ENCODE measurements around the gene OSBPL2. TPM values are rescaled to one million over a fixed set of nuclear protein-coding genes. Genes with fewer than 3 reads are reported as not detected.
A peak's percentile ranks its signal among the peaks of the same experiment; 100 is the strongest.

OSBPL2 gene
- total RNA-seq, 1 experiment from 2014 or later: 115 TPM

DNA sequence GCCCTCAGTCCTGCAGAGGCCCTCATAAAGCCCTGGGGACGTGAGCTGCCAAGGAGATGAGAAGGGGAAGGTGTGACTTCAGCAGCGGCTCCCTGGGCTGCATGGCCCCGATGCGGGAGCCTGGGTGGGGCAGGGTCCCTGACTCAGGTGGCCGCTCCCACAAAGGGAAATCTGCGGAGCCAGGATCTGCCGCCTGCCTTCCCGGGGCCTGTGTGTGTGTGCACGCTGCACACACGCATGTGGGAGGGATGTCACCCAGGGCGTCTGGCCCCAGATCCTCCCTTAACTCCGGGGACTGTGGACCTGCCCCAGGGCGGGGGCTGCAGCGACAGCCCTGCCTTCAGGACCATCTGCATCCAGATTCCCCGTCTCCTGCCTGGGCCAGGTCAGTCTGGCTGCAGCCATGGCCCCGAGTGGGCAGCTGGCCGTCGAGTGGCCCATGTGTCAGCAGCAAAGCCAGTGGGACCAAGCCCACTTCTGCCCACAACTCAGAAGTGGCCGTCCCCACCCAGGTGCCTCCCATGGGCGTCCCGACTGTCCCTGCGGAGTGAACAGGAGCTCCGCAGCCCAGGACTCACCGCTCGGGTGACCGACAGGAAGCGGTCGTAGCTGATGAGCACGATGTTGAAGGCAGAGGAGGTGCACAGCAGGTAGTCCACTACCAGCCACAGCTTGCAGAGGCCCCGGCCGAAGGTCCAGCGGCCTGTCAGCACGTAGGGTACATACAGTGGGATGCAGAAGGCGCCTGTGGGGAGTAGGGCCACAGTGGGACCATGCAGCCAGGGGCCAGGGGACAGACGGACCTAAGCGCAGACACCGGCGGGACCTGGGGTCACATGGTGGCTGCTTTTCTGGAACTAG, 20.2 kb upstream of the OSBPL2 start:
- no peaks in the 10 kb centered on the region for H3K9me3 Mint-ChIP-seq (ENCODE audit: low read depth, unreplicated experiment)
- TF ChIP-seq, protein P1, sequence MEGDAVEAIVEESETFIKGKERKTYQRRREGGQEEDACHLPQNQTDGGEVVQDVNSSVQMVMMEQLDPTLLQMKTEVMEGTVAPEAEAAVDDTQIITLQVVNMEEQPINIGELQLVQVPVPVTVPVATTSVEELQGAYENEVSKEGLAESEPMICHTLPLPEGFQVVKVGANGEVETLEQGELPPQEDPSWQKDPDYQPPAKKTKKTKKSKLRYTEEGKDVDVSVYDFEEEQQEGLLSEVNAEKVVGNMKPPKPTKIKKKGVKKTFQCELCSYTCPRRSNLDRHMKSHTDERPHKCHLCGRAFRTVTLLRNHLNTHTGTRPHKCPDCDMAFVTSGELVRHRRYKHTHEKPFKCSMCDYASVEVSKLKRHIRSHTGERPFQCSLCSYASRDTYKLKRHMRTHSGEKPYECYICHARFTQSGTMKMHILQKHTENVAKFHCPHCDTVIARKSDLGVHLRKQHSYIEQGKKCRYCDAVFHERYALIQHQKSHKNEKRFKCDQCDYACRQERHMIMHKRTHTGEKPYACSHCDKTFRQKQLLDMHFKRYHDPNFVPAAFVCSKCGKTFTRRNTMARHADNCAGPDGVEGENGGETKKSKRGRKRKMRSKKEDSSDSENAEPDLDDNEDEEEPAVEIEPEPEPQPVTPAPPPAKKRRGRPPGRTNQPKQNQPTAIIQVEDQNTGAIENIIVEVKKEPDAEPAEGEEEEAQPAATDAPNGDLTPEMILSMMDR (IDR thresholded peaks at IDR 0.05; ENCODE audit: unreplicated experiment): no peak
- CTCF ChIA-PET: no interaction called here
- no TSS peak for BruUV-seq (replicated peaks)
- peaks cover 100% of the 10 kb centered on the region for H3K27me3 Mint-ChIP-seq (ENCODE audit: unreplicated experiment)
- H3K4me1 Mint-ChIP-seq (ENCODE audit: low read depth, unreplicated experiment): peaks cover 27% of the 10 kb centered on the region
- no peak overlapping the region for H3K4me3 Mint-ChIP-seq (ENCODE audit: low read depth, unreplicated experiment)
- peaks cover 15% of the 10 kb centered on the region for H3K36me3 Mint-ChIP-seq (ENCODE audit: insufficient read depth, unreplicated experiment)
- no peak overlapping the region for H3K27ac Mint-ChIP-seq (ENCODE audit: unreplicated experiment)
- DNase-seq: no peak
- intact Hi-C loops (cut with micrococcal nuclease; ENCODE audit: unreplicated experiment): no loop called here

- H3K4me3 Mint-ChIP-seq (ENCODE audit: low read depth, unreplicated experiment): peak overlapping the region; percentile 61
- DNase-seq: peak; percentile 35
- H3K27me3 Mint-ChIP-seq (ENCODE audit: unreplicated experiment): peaks cover 100% of the 10 kb centered on the region
- BruUV-seq (replicated peaks): no TSS peak
- CTCF ChIA-PET: no interaction called here
- peaks cover 15% of the 10 kb centered on the region for H3K36me3 Mint-ChIP-seq (ENCODE audit: insufficient read depth, unreplicated experiment)
- TF ChIP-seq, protein P1 (IDR thresholded peaks at IDR 0.05; ENCODE audit: unreplicated experiment): no peak
- H3K27ac Mint-ChIP-seq (ENCODE audit: unreplicated experiment): no peak overlapping the region
- intact Hi-C loops (cut with micrococcal nuclease; ENCODE audit: unreplicated experiment): no loop called here
- peaks cover 19% of the 10 kb centered on the region for H3K4me1 Mint-ChIP-seq (ENCODE audit: low read depth, unreplicated experiment)
- no peaks in the 10 kb centered on the region for H3K9me3 Mint-ChIP-seq (ENCODE audit: low read depth, unreplicated experiment)
These were observed 19.0 kb upstream of the OSBPL2 start for GRCh38 chr20:62219101-62219991.

DNA sequence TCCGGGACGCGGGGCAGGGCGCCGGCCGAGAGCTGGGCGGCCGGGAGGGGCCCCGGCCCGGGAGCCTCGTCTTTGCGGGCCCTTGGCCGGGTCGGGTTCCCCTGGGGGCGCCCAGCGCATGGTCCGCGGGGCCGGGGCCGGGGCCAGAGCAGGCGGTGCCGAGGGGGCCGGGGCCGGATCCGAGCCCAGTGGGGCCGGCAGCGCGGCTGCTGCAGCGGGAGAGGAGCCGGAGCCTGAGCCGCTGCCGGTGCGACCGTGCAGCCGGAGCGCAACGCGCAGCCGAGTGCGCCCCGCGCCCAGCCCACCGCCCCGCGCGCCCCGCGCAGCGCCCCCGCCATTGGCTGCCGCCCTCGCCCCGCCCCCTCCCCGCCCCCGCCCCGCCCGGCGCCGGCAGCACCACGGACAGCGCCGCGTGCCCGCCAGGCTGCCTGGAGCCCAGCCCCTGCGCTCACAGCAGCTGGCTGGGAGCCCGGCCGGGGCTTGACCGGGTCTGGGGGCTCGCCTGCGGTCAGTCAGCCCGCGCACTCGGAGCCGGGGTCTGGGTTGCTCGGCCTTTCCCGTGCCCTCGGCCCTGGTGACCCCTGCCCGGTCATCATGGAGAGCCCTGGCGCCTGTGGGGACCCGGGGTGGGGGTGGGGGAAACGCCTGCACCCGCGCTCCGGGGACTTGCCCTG, 18.2 kb upstream of the OSBPL2 start, which contains the start of gene HRH3:
TSS of gene HRH3 (minus strand) at position 287 of the 674 bp plus-strand sequence. CDS start 308 bp downstream, outside the sequence.
- TF ChIP-seq, protein P1 (IDR thresholded peaks at IDR 0.05; ENCODE audit: unreplicated experiment): no peak
- Mint-ChIP-seq H3K36me3 (ENCODE audit: insufficient read depth, unreplicated experiment) (peaks cover 15% of the 10 kb centered on the region), H3K27me3 (ENCODE audit: unreplicated experiment) (peaks cover 100% of the 10 kb centered on the region), H3K4me3 (ENCODE audit: low read depth, unreplicated experiment) (peak within 1 kb of the TSS; percentile 61), H3K27ac (ENCODE audit: unreplicated experiment) (no peak within 1 kb of the TSS), H3K4me1 (ENCODE audit: low read depth, unreplicated experiment) (peaks cover 19% of the 10 kb centered on the region), H3K9me3 (ENCODE audit: low read depth, unreplicated experiment) (no peaks in the 10 kb centered on the region)
- peak; percentile 68 for DNase-seq
- BruUV-seq (replicated peaks): no TSS peak
- intact Hi-C loops (cut with micrococcal nuclease; ENCODE audit: unreplicated experiment): no loop called here
- CTCF ChIA-PET: interaction anchor here (0.6 kb wide), 1 partner anchor 68 kb away, joined by 4 read pairs; no protein-coding TSS in a partner anchor

Measured in Calu3 (cell line).